HUDEP-2 (cell line): ENCODE data around the gene BMPR2.
"Not testable (repeated sequence)": the region's sequence is repeated elsewhere in the genome, so short reads cannot be mapped to it uniquely, and the experiment has no call there.

ENCODE experiments used
- DNase-seq, 76 experiments: peaks; one replicate each; lab custom pipeline; 2025; ENCODE audit not compliant: unreplicated experiment in 76 of 76; lab: John Stamatoyannopoulos, UW

The BMPR2 gene

GRCh38 chr2:202444000-202444399 is 67.9 kb downstream of the BMPR2 start:
- DNase-seq, result peak in 1 of 76 experiments; percentile 4

GRCh38 chr2:202449344-202449743 is 73.2 kb downstream of the BMPR2 start:
- DNase-seq, result no peak

GRCh38 chr2:202450785-202451184 is 74.7 kb downstream of the BMPR2 start:
- no peak for DNase-seq

- no peak for DNase-seq
Measured at GRCh38 chr2:202452744-202453143, 76.6 kb downstream of the BMPR2 start.

- DNase-seq, result no peak
Measured at GRCh38 chr2:202454536-202454935, 78.4 kb downstream of the BMPR2 start.

GRCh38 chr2:202455114-202455513 is 79.0 kb downstream of the BMPR2 start:
- DNase-seq, result no peak

- no peak for DNase-seq
Measured at GRCh38 chr2:202460119-202460518, 84.0 kb downstream of the BMPR2 start.

- DNase-seq, result no peak
Measured at GRCh38 chr2:202479090-202479489, 103.0 kb downstream of the BMPR2 start.

GRCh38 chr2:202479610-202480009 is 103.5 kb downstream of the BMPR2 start:
- DNase-seq, result no peak

GRCh38 chr2:202486351-202486750 is 110.2 kb downstream of the BMPR2 start:
- DNase-seq, result no peak

- DNase-seq, result no peak
Measured at GRCh38 chr2:202488671-202489070, 112.5 kb downstream of the BMPR2 start.

- DNase-seq, result no peak
Measured at GRCh38 chr2:202490479-202490878, 114.4 kb downstream of the BMPR2 start.

- DNase-seq, result no peak
Measured at GRCh38 chr2:202491514-202491913, 115.4 kb downstream of the BMPR2 start.

GRCh38 chr2:202494300-202495229 is 118.4 kb downstream of the BMPR2 start:
- no peak for DNase-seq

- no peak for DNase-seq
Measured at GRCh38 chr2:202495230-202495604, 119.1 kb downstream of the BMPR2 start.

GRCh38 chr2:202496835-202497472 is 120.8 kb downstream of the BMPR2 start:
- DNase-seq, result not testable (repeated sequence)

GRCh38 chr2:202497473-202497866 is 121.3 kb downstream of the BMPR2 start:
- not testable (repeated sequence) for DNase-seq

GRCh38 chr2:202499841-202500240 is 123.7 kb downstream of the BMPR2 start:
- not testable (repeated sequence) for DNase-seq

- not testable (repeated sequence) for DNase-seq
Measured at GRCh38 chr2:202503276-202503675, 127.1 kb downstream of the BMPR2 start.

GRCh38 chr2:202508686-202509085 is 132.6 kb downstream of the BMPR2 start:
- DNase-seq, result no peak

GRCh38 chr2:202510911-202511310 is 134.8 kb downstream of the BMPR2 start:
- DNase-seq, result no peak

- DNase-seq, result no peak
Measured at GRCh38 chr2:202512176-202512575, 136.0 kb downstream of the BMPR2 start.
